Measurements from ENCODE around the gene TRPM6.

DNA sequence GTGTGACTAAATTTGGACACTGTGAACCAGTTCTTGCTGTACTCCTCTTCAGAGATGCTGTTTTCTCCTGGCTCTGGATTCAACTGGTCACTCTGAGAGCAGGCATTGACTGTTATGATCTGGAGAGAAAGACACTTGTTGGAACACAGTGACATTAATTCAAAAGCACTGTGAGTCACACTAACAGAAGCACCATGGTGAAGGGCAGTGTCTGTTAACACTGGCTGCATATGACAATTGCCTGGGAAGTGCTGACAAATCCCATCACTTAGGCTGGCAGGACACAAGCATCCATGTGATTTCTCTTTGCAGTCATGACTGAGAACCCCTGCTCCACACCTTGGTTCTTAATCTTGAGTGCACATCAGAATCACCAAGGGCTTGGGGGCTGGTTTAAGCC lies 132.4 kb downstream of the TRPM6 start:
- TF ChIP-seq, protein P1, sequence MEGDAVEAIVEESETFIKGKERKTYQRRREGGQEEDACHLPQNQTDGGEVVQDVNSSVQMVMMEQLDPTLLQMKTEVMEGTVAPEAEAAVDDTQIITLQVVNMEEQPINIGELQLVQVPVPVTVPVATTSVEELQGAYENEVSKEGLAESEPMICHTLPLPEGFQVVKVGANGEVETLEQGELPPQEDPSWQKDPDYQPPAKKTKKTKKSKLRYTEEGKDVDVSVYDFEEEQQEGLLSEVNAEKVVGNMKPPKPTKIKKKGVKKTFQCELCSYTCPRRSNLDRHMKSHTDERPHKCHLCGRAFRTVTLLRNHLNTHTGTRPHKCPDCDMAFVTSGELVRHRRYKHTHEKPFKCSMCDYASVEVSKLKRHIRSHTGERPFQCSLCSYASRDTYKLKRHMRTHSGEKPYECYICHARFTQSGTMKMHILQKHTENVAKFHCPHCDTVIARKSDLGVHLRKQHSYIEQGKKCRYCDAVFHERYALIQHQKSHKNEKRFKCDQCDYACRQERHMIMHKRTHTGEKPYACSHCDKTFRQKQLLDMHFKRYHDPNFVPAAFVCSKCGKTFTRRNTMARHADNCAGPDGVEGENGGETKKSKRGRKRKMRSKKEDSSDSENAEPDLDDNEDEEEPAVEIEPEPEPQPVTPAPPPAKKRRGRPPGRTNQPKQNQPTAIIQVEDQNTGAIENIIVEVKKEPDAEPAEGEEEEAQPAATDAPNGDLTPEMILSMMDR (IDR thresholded peaks at IDR 0.05 in 4 of 5, conservative IDR thresholded peaks at IDR 0.05 in 1 of 5): no peak
- TF ChIP-seq POLR2A (IDR thresholded peaks at IDR 0.05): no peak

Data from gastrocnemius medialis (tissue), 4 donors.